HS-27A (cell line): ENCODE results near the gene N4BP2.
A peak's percentile ranks its signal among the peaks of the same experiment; 100 is the strongest.
"Not testable (repeated sequence)": the region's sequence is repeated elsewhere in the genome, so short reads cannot be mapped to it uniquely, and the experiment has no call there.

Experiments used
- DNase-seq: peaks from one replicate; pipeline ENCODE4 v3.0.0-alpha.2; 2012; ENCODE audit warnings: low read depth, missing footprints

The N4BP2 gene

GRCh38 chr4:40087799-40088366, 31.2 kb downstream of the N4BP2 start:
- DNase-seq = no peak

- DNase-seq = not testable (repeated sequence)
Observed at GRCh38 chr4:40093400-40093799, 36.8 kb downstream of the N4BP2 start.

GRCh38 chr4:40099010-40099409, 42.4 kb downstream of the N4BP2 start:
- no peak for DNase-seq

DNA sequence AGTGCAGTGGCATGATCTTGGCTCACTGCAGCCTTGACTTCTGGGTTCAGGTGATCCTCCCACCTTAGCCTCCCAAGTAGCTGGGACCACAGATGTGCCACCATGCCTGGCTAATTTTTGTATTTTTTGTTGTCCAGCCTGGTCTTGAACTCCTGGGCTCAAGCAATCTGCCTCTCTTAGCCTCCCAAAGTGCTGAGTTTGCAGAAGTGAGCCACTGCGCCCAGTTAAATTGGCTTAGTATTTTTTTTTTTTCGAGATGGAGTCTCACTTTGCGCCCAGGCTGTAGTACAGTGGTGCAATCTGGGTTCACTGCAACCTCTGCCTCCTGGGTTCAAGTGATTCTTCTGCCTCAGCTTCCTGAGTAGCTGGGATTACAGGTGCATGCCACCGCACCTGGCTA, 50.5 kb downstream of the N4BP2 start:
- DNase-seq = not testable (repeated sequence)

DNA sequence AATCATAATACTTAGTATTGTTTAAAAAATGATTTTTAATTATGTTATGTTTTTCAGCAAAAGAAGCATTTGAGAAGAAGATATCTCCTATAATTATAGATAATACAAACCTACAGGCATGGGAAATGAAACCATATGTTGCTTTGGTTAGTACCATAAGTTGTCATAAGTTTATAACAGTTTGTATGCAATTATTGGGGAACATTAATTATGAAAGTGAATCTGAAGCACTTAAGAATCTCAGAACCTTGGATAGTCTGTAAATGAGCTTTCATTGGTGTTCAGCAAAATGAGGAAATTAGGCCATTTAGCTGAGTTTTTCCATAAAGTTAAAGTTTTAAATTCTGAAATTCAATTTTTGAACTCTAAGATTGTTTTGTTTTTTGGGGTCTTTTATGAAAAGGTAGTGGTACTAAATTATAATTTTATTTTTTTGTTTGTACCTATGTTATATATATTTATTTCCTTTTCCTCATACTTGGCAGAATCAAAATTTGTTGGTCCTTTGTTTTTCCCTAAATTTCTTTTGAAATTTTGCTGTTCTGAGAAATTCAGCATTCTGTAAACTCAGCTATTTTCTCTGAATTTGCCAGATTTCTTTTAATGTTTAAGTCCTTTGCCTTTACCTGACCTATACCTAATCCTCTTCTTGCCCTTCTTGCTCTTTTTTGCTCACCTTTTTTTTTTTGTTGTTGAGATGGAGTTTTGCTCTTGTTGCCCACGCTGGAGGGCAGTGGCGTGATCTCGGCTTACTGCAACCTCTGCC, 55.6 kb downstream of the N4BP2 start:
- no peak for DNase-seq

- DNase-seq = no peak
Observed at GRCh38 chr4:40114206-40114605, 57.6 kb downstream of the N4BP2 start.

DNA sequence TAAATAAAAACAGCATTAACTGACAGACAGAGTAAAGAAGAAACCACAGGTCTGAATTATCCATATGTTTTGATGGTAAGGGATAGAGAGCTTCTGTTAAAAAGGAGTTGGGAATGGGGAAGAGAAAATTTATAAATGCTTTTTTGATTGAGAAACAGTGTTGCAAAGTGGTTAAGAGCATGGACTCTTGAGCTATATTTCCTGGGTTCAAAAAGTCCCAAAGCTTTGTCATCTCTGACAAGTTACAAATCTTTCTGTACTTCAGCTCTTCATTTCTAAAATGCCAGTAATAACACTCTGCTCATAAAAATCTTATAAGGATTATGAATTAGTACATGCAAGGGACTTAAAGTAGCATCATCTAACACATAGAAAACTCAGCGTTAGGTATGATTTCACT, 62.2 kb downstream of the N4BP2 start:
- DNase-seq = no peak

DNA sequence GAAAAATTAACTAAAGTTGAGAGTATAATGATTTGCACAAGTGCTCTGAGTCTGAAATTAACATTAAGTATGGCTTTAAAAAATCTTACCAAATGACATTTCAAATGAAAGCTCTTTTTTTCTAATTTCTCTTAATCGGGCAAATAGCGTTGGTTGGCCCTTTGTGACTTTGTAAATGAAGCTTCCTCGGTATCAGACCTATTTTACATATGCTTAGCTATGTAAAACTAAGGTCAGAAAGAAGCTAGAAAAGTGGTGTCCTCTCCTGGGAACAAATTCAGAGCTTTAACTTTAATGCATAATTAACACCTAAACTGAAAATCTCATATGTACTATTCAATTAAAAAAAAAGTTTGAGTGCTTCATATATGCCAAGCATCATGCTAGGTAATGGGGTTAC, 62.7 kb downstream of the N4BP2 start:
- DNase-seq = no peak

- DNase-seq = peak; percentile 33
Observed at GRCh38 chr4:40121515-40121914, 64.9 kb downstream of the N4BP2 start.

GRCh38 chr4:40122941-40123340, 66.3 kb downstream of the N4BP2 start:
- no peak for DNase-seq

DNA sequence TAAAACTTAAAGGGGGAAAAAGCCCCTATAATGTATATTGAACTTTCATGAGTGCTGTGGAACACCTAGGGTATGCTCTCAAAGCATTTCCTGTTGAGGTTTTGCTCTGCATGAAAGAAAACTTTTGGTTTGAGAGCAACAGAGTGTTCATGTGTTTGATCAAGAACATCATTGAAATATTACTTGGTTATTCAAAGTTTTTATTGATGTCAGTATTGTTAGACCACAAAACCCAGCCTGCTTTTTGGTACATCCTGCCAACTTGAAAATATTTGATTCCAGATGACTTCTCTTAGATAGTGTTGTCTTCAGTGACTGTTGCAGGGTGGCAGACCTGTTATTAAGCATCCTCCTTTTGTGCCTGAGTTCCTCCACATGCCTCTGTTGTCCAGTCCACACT, 68.0 kb downstream of the N4BP2 start:
- DNase-seq = no peak

DNA sequence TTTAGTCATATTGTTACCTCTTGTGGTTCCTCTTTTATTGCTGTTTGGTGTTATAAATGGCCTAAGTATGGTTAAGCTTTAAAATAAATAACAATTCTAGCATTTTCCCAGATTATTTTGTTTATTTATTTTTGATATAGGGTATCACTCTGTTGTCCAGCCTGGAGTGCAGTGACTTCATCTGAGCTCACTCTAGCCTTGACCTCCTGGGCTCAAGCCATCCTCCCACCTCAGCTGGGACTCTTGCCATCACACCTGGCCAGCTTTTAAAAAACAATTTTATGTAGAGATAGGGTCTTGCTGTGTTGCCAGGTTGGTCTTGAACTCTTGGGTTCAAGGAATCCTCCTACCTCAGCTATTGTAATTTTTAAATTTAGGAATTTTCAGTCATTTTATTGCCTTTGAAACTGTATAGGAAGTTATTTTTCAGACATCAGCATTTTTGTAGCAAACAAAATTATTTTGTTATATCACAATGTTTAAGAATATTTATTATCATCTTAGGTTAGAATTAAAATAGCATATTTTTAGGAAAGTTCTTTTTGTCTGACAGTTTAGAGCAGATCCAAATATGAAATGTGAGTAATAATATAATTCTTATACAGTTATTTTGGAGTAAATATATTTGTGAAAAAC, 73.9 kb downstream of the N4BP2 start:
- DNase-seq = no peak

DNA sequence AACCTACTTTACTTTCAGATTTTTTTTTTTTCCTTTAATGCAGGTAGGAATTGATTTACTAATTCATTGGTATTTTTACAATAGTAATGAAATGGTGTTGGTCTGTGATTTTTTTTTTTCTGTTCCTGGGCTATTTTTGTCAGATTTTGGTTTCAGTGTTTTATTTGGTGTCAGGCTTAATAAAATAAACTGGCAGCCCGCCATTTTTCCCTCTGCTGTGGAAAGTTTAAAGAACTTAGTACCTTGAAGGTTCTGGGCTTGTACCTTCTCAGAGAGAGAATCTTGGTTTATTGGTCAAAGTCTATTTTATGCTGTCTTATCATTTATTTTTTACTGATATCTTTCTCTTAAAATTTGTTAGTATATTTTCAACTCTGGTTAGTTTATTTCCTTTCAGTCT, 76.2 kb downstream of the N4BP2 start:
- no peak for DNase-seq

- no peak for DNase-seq
Observed at GRCh38 chr4:40134206-40134917, 77.7 kb downstream of the N4BP2 start.

GRCh38 chr4:40136202-40136601, 79.6 kb downstream of the N4BP2 start:
- not testable (repeated sequence) for DNase-seq

DNA sequence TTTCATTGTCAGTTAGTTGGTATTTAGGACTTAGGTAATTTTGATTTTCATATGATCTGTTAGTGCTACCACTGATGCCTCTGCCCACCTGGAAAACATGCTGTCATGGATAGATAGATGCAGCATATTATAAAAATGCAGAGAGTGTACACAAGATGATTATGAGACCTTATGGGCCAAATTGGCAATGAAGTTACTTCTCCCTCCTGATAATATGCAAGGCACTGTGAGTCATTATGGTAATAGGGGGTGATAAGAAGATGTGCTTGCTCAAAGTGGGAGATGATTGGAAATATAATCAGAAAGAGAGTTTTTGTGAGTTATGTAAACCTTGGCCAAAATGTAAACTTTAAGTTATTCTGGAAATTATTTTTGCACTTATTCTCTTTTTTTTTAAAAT, 83.5 kb downstream of the N4BP2 start:
- no peak for DNase-seq

DNA sequence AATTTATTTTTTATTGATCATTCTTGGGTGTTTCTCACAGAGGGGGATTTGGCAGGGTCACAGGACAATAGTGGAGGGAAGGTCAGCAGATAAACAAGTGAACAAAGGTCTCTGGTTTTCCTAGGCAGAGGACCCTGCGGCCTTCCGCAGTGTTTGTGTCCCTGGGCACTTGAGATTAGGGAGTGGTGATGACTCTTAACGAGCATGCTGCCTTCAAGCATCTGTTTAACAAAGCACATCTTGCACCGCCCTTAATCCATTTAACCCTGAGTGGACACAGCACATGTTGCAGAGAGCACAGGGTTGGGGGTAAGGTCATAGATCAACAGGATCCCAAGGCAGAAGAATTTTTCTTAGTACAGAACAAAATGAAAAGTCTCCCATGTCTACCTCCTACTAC, 83.9 kb downstream of the N4BP2 start:
- not testable (repeated sequence) for DNase-seq

- no peak for DNase-seq
Observed at GRCh38 chr4:40143926-40144508, 87.4 kb downstream of the N4BP2 start.

DNA sequence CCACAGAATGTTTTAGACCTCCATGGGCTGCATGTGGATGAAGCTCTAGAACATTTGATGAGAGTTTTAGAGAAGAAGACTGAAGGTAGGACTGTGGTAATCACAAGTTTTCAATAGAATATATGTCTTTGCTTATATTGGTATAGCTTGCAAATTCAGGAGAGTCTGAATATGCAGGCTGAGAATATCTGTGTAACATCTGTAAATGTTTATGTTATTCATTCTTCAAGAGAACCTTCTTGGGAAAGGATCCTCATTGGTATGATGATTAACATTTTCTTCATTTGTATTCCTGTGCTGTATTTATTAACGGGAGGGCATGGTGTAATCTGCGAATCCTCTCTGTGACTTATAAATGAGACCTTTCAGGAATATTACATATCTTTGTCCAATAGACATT, 88.1 kb downstream of the N4BP2 start:
- DNase-seq = no peak

GRCh38 chr4:40147490-40147889, 90.8 kb downstream of the N4BP2 start:
- not testable (repeated sequence) for DNase-seq

GRCh38 chr4:40149960-40150385, 93.3 kb downstream of the N4BP2 start:
- DNase-seq = peak; percentile 14

- no peak for DNase-seq
Observed at GRCh38 chr4:40150932-40151331, 94.3 kb downstream of the N4BP2 start.
